Erythroblast (primary cell): ENCODE results near the gene SLC24A3.

Source experiments
- GATA1 ChIP-seq: IDR thresholded peaks from 2 replicates; pipeline ENCODE4 v1.6.1; 2011; ENCODE audit warnings: low read depth, mild to moderate bottlenecking, control low read depth, low read length, moderate library complexity
- POLR2A ChIP-seq: IDR thresholded peaks from 2 replicates; pipeline ENCODE4 v1.6.1; 2011; ENCODE audit warnings: mild to moderate bottlenecking, low read length

DNA sequence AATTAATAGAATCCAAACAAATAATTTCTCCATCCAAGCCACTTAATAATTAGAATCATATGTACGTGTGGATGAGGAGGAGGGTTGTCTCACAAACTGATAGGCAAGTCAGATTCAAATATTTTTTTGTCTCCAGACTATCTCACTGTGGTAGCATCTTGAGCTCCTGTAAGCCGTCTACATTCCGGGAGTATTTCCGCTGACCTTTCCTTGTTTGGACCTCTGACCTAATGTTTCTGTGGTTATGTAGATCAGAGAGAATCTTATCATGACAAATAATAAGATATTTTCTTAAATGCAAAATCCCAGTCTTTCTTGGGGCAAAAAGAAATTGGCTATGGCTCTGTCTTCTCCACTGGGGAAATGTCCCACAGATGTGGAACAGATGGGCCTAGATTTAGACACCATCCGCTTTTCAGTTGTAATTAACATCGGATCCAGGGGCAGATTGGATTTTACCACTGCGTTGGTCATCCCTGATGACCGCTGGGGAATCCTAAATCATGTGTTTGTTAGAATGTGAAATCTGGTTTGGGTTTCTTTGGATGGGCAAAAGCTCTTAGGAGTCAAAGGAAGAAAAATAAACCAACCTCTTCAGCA lies 348.5 kb downstream of the SLC24A3 start:
- TF ChIP-seq POLR2A (no peak), GATA1 (no peak)
